NOMO-1 (cell line): ENCODE data around the gene DPP10.

Experiments
- DNase-seq, 2 experiments: peaks; one replicate each; lab custom pipeline; 2025; ENCODE audit not compliant: unreplicated experiment in 2 of 2; lab: John Stamatoyannopoulos, UW

Gene DPP10

GRCh38 chr2:115807276-115807675, 1364.8 kb downstream of the DPP10 start:
- DNase-seq, result no peak

GRCh38 chr2:115825912-115826311, 1383.5 kb downstream of the DPP10 start:
- DNase-seq, result no peak

- no peak for DNase-seq
Measured at GRCh38 chr2:115833196-115833595, 1390.8 kb downstream of the DPP10 start.

- DNase-seq, result no peak
Measured at GRCh38 chr2:115838539-115838938, 1396.1 kb downstream of the DPP10 start.

GRCh38 chr2:115842306-115842705, 1399.9 kb downstream of the DPP10 start:
- no peak for DNase-seq

GRCh38 chr2:115848192-115848591, 1405.8 kb downstream of the DPP10 start:
- no peak for DNase-seq

- no peak for DNase-seq
Measured at GRCh38 chr2:115867024-115867423, 1424.6 kb downstream of the DPP10 start.

GRCh38 chr2:115874427-115874826, 1432.0 kb downstream of the DPP10 start:
- no peak for DNase-seq

- no peak for DNase-seq
Measured at GRCh38 chr2:115880558-115880957, 1438.1 kb downstream of the DPP10 start.

- no peak for DNase-seq
Measured at GRCh38 chr2:115887209-115887776, 1444.9 kb downstream of the DPP10 start.
